ENCODE data around the gene MYO18A.

- TF ChIP-seq CTCF (IDR thresholded peaks at IDR 0.05) (no peak), POLR2A (IDR thresholded peaks at IDR 0.05) (no peak)
These were observed 107.2 kb downstream of the MYO18A start for GRCh38 chr17:29073045-29073444.
